C4-2B (cell line): Measurements from ENCODE around the gene NRG2.

Source experiments
- ZFX ChIP-seq: fragments of 450-650 bp; IDR thresholded peaks from 2 replicates; pipeline ENCODE4 v1.6.1; 2017
- TF ChIP-seq, protein P1 (sequence below): fragments of 450-650 bp; conservative IDR thresholded peaks from 2 replicates; pipeline ENCODE4 v1.5.1; 2017; ENCODE audit warnings: mild to moderate bottlenecking

GRCh38 chr5:140083120-140083519 lies 40.0 kb upstream of the NRG2 start:
- TF ChIP-seq, protein P1, sequence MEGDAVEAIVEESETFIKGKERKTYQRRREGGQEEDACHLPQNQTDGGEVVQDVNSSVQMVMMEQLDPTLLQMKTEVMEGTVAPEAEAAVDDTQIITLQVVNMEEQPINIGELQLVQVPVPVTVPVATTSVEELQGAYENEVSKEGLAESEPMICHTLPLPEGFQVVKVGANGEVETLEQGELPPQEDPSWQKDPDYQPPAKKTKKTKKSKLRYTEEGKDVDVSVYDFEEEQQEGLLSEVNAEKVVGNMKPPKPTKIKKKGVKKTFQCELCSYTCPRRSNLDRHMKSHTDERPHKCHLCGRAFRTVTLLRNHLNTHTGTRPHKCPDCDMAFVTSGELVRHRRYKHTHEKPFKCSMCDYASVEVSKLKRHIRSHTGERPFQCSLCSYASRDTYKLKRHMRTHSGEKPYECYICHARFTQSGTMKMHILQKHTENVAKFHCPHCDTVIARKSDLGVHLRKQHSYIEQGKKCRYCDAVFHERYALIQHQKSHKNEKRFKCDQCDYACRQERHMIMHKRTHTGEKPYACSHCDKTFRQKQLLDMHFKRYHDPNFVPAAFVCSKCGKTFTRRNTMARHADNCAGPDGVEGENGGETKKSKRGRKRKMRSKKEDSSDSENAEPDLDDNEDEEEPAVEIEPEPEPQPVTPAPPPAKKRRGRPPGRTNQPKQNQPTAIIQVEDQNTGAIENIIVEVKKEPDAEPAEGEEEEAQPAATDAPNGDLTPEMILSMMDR, result no peak
- TF ChIP-seq ZFX, result no peak
